Mucosa of descending colon (tissue), 3 donors: ENCODE results near the gene NUDT4. TPM values are rescaled to one million over a fixed set of nuclear protein-coding genes. Genes with fewer than 3 reads are reported as not detected.
A peak's percentile ranks its signal among the peaks of the same experiment; 100 is the strongest.

Experiments used
- ATAC-seq: fragments of 200-7000 bp; cut with Tn5 transposase; one replicate; pipeline ENCODE4 v1.9.1; 2020; ENCODE audit warnings: mild to moderate bottlenecking, moderate library complexity
- DNase-seq, 3 donors: peaks; one replicate each; pipeline ENCODE4 v3.0.0-alpha.2; 2020
- H3K36me3 ChIP-seq: fragments of 200-600 bp; one replicate; pipeline ENCODE4 v1.8.0; 2021; ENCODE audit warnings: low read depth, mild to moderate bottlenecking
- H3K4me1 ChIP-seq: fragments of 200-600 bp; one replicate; pipeline ENCODE4 v1.8.0; 2021; ENCODE audit warnings: low read depth, mild to moderate bottlenecking
- H3K4me3 ChIP-seq: fragments of 200-600 bp; one replicate; pipeline ENCODE4 v1.8.0; 2021; ENCODE audit warnings: mild to moderate bottlenecking
- H3K9me3 ChIP-seq: fragments of 200-600 bp; one replicate; pipeline ENCODE4 v1.8.0; 2021; ENCODE audit warnings: mild to moderate bottlenecking
- intact Hi-C, 2 donors: fragments of 100-400 bp; cut with DNase I in 1 of 2; cut with micrococcal nuclease in 1 of 2; formaldehyde crosslinking; loops; one replicate each; pipeline versions ENCODE4 v1.11.0 to v1.11.1; 2022; cut with DNase I, micrococcal nuclease
- total RNA-seq, 3 donors: library from RNA; stranded (reverse); fragmentation: NEBNext Ultra II Directional in 2 of 3; extraction: Animal tissue kit (Norgen Biotek cat#: 25700) in 2 of 3; gene quantifications; one replicate each; pipeline versions ENCODE4 v1.2.1 to v1.2.4, GENCODE V29; 2021 to 2023
- TF ChIP-seq, protein P1 (sequence below): fragments of 200-600 bp; IDR thresholded peaks from one replicate; pipeline ENCODE4 v1.8.0; 2022; ENCODE audit warnings: antibody characterized with exemption, mild to moderate bottlenecking
- donor health status: DM: no; HTN: no; CAD: no; lungs with moderate emphysema.
- donor health status: DM: no; HTN: no; CAD: no.
- donor health status: DM: no; HTN: yes; CAD: no.

The NUDT4 gene
- total RNA-seq, 3 donors from 2014 or later: 76.9 to 136 (median 121) TPM

DNA sequence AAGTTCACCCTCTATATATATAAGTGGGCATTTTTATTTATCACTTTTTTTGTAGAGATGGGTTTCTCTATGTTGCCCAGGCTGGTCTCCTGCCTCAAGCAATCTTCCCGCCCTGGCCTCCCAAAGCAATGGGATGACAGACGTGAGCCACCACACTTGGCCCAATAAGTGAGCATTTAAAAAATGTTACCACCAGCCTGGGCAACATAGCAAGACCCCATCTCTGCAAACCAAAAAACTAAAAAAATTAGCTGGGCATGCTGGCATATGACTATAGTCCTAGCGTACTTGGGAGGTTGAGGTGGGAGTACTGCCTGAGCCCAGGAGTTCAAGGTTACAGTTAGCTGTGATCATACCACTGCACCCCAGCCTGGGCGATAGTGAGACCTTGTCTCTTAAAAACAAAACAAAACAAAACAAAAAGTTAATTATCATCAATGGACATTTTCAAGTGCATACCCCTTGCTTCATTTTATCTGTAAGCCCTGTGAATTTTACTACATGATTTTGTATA lies 40.3 kb downstream of the NUDT4 start:
- Histone ChIP-seq H3K4me1 (no peaks in the 10 kb centered on the region), H3K36me3 (no peaks in the 10 kb centered on the region), H3K9me3 (no peaks in the 10 kb centered on the region), H3K4me3 (no peak overlapping the region)
- intact Hi-C loops: loop anchor here in 1 of 2 donors (10.0 kb wide), 1 partner anchor 433 kb away; no protein-coding TSS in a partner anchor
- TF ChIP-seq, protein P1, sequence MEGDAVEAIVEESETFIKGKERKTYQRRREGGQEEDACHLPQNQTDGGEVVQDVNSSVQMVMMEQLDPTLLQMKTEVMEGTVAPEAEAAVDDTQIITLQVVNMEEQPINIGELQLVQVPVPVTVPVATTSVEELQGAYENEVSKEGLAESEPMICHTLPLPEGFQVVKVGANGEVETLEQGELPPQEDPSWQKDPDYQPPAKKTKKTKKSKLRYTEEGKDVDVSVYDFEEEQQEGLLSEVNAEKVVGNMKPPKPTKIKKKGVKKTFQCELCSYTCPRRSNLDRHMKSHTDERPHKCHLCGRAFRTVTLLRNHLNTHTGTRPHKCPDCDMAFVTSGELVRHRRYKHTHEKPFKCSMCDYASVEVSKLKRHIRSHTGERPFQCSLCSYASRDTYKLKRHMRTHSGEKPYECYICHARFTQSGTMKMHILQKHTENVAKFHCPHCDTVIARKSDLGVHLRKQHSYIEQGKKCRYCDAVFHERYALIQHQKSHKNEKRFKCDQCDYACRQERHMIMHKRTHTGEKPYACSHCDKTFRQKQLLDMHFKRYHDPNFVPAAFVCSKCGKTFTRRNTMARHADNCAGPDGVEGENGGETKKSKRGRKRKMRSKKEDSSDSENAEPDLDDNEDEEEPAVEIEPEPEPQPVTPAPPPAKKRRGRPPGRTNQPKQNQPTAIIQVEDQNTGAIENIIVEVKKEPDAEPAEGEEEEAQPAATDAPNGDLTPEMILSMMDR: no peak
- DNase-seq (no peak), ATAC-seq (no peak)

DNA sequence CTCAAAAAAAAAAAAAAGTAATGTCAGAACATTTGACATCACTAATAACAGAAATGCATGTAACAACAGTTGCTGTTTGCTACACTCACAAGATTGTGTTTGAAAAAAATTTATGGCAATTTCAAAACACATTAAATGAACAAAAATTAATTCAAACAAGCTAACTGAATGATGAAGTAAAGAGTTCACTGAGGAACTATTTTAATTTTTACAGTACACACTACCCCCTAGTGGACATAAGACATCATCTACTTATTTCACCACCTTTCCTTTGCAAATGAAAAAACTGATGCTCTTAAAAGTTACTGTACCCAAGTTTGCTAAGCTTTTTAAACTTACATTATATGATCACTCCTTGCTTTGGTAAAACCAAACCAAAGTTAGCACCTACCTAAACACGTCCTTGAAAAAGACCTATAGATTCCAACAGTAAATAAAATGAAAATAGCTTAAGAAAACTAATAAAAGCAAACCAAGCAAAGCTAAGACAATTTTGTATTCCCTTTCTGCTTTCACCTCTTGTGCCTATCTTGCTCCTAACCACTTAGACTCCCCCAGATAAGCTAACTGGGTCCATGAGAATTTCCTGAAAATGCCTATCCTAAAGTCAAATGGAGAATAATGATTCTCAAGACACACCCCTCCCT lies 41.8 kb downstream of the NUDT4 start:
- ATAC-seq (peak; percentile 84), DNase-seq (no peak)
- H3K4me3 ChIP-seq: no peak overlapping the region
- TF ChIP-seq, protein P1: peak; percentile 30
- intact Hi-C loops: loop anchor here in 1 of 2 donors (10.0 kb wide), 2 partner anchors 435 to 635 kb away; no protein-coding TSS in a partner anchor
- H3K36me3 ChIP-seq: no peaks in the 10 kb centered on the region
- no peaks in the 10 kb centered on the region for H3K4me1 ChIP-seq
- no peaks in the 10 kb centered on the region for H3K9me3 ChIP-seq

DNA sequence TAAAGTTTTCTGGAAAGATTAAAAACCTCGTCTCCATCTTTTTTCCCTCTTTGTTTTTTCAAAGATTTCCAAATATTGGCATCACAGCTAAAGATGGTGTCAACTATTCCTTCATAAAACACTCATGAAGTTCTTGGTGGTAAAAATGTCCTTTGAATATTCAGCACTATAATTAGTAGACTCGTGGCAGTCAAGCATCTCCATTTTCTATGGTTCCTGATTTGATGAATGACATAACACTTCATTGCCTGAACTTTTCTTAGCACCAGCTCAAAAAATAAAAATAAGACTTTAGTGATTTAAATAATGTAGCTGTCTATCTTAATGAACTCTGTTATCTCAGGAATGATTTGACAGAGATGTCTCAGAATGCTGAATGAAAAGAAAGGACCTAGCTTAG lies 44.3 kb downstream of the NUDT4 start:
- Histone ChIP-seq H3K4me3 (no peak overlapping the region), H3K9me3 (no peaks in the 10 kb centered on the region), H3K4me1 (peaks cover 17% of the 10 kb centered on the region), H3K36me3 (no peaks in the 10 kb centered on the region)
- DNase-seq (no peak), ATAC-seq (no peak)
- TF ChIP-seq, protein P1: no peak
- intact Hi-C loops: loop anchor here in 1 of 2 donors (10.0 kb wide), 1 partner anchor 637 kb away; no protein-coding TSS in a partner anchor

DNA sequence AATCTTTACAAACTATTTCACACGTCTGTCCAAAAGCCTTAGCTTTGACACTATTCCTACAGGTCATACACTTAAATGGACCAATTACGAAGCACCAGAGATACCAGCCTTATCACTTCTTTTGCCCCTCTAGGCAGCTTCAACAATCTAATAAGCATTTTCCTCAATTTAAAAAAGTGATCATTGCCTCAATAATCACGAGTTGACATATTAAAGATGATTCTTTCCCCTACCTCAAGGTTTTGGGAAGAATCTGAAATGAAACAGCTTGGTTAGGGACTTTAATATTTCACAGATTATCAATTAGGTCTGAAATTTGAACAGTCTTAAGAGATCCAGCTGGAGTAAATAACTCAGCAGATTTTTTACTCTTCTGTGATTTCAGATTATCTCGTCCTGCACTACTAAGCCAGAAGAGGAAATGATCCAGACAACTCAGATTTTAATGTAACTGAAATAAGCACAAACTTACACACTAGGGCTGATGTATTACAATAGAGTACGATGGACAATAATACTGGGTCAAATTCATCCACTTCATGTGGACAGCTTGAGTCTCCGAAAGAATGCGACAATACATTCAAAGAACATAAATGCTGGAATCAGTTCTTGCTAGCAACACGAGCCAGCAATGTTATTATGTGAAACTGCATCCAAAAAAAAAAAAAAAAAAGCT lies 48.1 kb downstream of the NUDT4 start:
- Histone ChIP-seq H3K36me3 (no peaks in the 10 kb centered on the region), H3K9me3 (no peaks in the 10 kb centered on the region), H3K4me3 (no peak overlapping the region), H3K4me1 (peaks cover 17% of the 10 kb centered on the region)
- TF ChIP-seq, protein P1: no peak
- DNase-seq (no peak), ATAC-seq (no peak)
- intact Hi-C loops: loop anchor here in 1 of 2 donors (10.0 kb wide), 1 partner anchor 641 kb away; no protein-coding TSS in a partner anchor

DNA sequence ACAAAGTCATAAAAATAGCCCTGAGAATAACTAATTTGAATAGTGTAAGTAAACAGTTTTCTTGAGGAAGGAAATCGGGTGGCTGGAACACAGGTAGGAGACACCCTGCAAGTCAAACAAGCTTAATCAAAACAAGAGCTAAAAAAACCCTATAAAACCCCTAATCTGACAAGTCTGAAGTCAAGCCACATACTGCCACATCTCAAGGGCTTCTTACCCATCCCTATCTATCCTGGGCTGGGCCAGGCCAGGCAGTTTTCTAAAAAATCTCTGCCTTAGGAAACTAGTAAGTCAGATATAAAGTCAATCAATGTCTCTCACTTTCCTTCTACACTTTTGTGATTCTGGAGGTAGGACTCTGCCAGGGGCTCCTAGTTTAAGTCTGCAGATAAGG lies 48.7 kb downstream of the NUDT4 start:
- ATAC-seq: peak; percentile 62
- no peak for DNase-seq
- intact Hi-C loops: loop anchor here in 1 of 2 donors (10.0 kb wide), 1 partner anchor 642 kb away; no protein-coding TSS in a partner anchor
- H3K4me3 ChIP-seq: no peak overlapping the region
- no peaks in the 10 kb centered on the region for H3K9me3 ChIP-seq
- TF ChIP-seq, protein P1: no peak
- H3K4me1 ChIP-seq: peaks cover 17% of the 10 kb centered on the region
- H3K36me3 ChIP-seq: no peaks in the 10 kb centered on the region
